GM18520 (cell line): ENCODE data around the gene DLG2.

Experiments used
- ATAC-seq: cut with Tn5 transposase; IDR thresholded peaks from one replicate; pipeline ENCODE4 v1.9.1; 2021; ENCODE audit not compliant: unreplicated experiment

DLG2 gene

GRCh38 chr11:83979593-83979992 lies 1647.6 kb downstream of the DLG2 start:
- ATAC-seq, result no peak

- ATAC-seq, result no peak
Observed at GRCh38 chr11:83978942-83979341, 1648.2 kb downstream of the DLG2 start.

DNA sequence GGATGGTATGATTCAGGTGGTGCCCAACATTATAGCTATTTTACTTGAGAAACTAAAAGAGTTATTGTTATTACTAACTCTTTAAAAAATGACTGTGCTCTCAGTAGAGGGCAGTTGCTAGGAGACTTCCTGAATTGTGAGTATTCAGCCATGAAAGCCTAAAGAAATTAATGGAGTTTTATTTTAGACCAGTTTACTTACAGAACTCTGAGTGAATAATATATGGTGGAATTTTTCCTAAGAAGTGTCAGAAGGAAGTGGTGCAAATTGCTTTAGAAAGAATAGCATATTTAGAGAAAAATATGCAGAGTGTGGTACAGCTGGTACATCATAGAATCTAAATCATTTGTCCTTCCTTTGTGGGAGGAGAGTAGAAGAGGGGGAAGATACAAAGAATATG lies 1651.1 kb downstream of the DLG2 start:
- ATAC-seq, result no peak

DNA sequence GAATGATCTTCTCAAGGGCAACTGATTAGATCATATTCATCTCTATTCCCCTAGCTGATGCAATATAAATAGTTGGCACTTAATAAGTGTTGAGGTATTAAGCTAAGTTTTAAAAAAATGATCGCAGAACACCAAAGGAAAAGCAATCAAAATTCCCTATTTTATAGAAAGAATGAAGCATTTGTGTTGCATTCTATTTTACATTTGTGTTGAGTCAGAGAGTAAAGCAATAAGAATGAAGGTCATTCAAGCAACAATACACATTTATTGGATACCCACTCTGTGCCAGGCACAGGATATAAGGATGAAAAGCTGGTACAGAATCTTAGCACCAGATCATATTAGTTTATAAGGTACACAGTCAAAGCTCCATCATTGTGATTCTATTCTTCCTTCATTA lies 1654.6 kb downstream of the DLG2 start:
- no peak for ATAC-seq

- no peak for ATAC-seq
Observed at GRCh38 chr11:83971063-83971462, 1656.1 kb downstream of the DLG2 start.

DNA sequence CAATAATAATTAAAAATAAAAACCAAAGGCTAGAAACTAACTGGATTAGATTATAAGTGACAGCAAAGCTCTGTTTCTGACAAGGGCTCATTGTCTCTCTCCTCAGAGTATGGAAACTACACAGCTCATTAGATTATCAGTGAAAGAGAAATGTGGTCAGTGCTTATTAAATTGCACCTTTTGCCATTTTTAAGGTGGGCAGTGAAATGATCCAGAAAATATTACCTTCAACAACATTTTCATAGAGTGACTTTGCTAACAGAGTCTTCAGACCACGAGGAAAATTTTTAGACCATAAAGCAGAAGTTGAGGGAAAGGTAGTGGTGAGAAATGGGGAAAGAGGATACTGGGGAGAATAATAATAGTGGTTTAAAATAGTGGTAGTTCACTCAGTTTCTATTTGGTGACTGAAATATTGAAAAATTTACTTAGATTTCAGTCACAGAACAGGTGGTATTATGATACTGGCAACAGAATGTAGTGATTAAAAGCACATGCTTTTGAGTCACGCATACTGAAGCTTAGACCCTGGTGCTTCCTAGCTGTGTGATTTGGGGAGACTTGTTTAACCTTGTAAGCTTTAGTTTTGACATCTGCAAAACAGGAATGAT lies 1657.0 kb downstream of the DLG2 start:
- peak; percentile 86 for ATAC-seq

- no peak for ATAC-seq
Observed at GRCh38 chr11:83957038-83957900, 1669.9 kb downstream of the DLG2 start.

- no peak for ATAC-seq
Observed at GRCh38 chr11:83956119-83956697, 1670.9 kb downstream of the DLG2 start.

- no peak for ATAC-seq
Observed at GRCh38 chr11:83954780-83955179, 1672.4 kb downstream of the DLG2 start.

GRCh38 chr11:83951521-83951920 lies 1675.6 kb downstream of the DLG2 start:
- ATAC-seq, result no peak

DNA sequence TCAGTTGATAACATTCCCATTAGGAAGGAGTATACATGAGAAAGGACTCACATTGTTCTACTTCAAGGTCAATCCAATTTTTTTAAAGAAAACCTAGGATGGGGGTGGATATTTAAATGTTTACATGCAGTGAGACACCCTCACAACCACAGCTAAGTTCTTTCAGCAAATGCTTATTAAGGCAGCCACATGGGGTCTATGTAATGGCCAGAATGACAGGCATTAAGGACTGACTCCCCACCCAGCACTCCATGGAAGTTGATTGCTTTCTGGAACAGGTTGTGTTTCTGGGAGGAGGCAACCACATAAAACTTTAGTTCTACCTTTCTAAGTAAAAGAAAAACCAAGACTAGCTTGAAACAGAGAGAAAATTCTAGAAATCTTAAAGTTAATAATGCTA lies 1678.9 kb downstream of the DLG2 start:
- no peak for ATAC-seq

DNA sequence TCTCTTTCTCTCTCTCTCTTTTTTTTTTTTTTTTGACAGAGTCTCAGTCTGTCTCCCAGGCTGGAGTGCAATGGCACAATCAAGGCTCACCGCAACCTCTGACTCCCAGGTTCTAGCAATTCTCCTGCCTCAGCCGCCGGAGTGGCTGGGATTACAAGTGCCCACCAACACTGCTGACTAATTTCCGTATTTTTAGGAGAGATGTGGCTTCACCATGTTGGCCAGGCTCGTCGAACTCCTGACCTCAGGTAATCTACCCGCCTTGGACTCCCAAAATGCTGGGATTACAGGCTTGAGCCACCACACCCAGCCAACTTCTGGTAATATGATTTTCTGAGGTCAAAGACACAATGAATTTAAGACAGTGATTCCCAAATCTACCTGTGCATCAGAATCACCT lies 1681.2 kb downstream of the DLG2 start:
- no peak for ATAC-seq

GRCh38 chr11:83941050-83941449 lies 1686.1 kb downstream of the DLG2 start:
- no peak for ATAC-seq

DNA sequence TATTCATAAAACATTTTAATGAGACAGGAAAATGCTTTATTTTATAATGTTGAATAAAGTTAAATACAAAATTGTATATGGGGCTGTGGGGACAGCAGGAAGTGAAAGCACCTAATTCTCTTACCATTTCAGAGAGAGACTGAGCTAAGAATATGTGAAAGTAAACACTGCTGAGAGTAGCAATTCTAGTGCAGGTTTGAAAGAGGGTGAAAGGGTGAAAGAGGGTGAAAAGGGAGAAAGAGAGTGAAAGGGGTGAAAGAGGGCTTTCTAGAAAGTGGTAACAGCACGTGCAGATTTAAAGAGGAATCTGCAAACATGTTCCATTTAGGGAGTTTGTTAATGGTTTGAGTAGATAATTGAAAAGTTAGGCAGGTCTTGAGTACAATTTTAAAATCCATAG lies 1689.0 kb downstream of the DLG2 start:
- no peak for ATAC-seq

- no peak for ATAC-seq
Observed at GRCh38 chr11:83933008-83933407, 1694.1 kb downstream of the DLG2 start.

- no peak for ATAC-seq
Observed at GRCh38 chr11:83927422-83927821, 1699.7 kb downstream of the DLG2 start.

DNA sequence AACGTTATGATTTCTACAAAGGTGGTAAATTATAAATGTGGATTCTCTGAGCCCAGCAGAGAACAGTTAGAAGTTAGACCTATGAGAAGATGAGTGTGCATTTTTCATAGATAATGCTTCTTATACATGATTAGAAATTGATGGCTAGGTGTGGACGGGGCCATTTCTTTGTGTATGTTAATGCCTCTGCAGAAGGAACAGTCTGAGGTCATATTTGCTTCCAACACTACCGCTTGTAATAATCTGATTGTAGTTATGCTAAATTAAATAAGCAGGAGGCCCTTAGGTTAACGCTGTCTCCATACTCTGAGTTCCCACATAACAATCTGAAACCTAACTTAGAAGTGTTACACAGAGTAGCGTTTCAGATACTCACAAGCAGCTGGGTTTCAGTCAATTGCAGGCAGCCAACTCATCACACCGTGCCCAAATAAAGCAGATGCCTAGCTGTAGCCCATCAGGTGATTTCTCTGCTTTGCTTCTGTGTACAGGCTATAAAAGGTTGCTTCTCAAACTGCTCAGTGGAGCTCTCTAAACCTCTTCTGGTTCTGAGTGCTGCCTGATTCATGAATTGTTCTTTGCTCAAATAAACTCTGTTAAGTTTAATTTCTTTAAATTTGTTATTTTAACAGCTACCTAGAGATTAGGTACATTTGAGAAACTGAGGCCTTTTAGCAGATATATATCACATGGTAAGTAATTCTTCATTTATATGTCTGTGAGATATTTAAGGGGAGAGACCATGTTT lies 1702.2 kb downstream of the DLG2 start:
- ATAC-seq, result no peak

DNA sequence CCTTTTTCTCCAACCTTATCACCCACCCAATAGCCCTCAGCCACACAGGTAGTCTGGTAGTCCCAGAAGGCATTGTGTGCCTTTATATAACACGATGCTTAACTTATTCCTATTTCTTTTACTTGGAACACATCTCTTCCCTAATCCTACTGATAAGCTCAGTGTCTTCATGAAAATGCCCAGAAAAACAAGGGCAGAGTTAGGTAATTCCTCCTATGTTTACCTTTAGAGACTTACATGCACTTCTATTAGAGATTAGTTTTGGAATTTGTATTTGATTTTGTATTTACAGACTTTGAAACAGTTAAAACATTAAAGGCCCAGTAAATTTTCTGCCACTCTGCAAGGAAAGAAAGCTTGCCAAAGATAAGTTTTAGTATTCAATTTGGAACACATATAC lies 1703.2 kb downstream of the DLG2 start:
- ATAC-seq, result no peak

DNA sequence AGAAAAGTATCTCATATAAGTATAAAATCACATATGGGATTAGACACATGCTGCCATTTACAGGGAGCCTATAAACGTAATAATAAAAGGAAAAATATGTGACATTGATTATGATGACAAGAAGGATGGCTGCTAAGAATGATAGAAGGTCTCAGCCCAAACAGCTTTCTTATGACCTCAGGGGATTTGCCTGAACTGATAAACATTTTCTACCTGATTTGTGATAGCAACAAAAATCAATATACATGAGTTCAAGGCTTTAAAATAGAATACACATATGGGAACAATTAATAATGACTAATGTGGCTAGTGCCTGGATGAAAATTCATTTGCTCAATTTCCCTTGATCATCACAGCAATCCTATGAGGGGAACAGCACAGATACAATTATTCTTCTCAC lies 1704.2 kb downstream of the DLG2 start:
- ATAC-seq, result no peak

DNA sequence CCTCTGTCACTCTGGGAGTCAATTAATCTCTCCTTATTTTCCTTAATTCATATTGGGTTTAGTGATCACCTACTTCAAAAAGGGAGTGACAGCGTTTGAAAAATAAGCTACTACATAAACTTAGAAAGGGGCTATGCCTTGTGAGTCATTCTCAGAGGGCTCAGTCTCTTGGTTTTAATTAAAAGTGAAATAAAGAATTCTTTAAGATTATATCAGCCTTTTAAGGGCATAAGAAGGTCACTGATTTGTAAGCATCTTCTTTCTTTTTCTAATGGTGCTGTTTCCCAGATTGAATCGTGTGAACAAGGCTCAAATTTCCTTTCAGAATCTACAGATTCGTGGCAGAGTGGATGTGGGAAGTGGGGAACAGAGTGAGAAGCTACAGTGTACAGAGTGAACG lies 1704.8 kb downstream of the DLG2 start:
- ATAC-seq, result no peak

- no peak for ATAC-seq
Observed at GRCh38 chr11:83921447-83922192, 1705.5 kb downstream of the DLG2 start.
